K562 (cell line): Measurements from ENCODE around the gene POLE2. TPM values are rescaled to one million over a fixed set of nuclear protein-coding genes. Genes with fewer than 3 reads are reported as not detected.
A peak's percentile ranks its signal among the peaks of the same experiment; 100 is the strongest.

Experiments used
- ATAC-seq: fragments of 200-7000 bp; cut with Tn5 transposase; 3 replicates; pipeline ENCODE4 v1.9.1; 2020; ENCODE audit warnings: moderate library complexity
- BruUV-seq: library from RNA; stranded (reverse); fragments of 400-500 nt; replicated peaks from 2 replicates; lab custom pipeline; 2021; lab: Mats Ljungman, UMichigan
- CTCF ChIA-PET: fragments of 300-600 bp; formaldehyde crosslinking; extraction: SDS; loops from one replicate; lab custom pipeline; 2021; ENCODE audit warnings: low intra/inter-chr PET ratio; lab: Yijun Ruan, JAX
- POLR2A ChIA-PET: fragments of 300-600, 350-650 bp; sonication (Branson Sonifier 250); formaldehyde crosslinking; extraction: SDS; loops from one replicate; lab custom pipeline; 2021; ENCODE audit warnings: antibody characterized with exemption, inconsistent platforms; lab: Yijun Ruan, JAX
- DNase-seq, 4 experiments: peaks; one replicate each; pipeline versions ENCODE4 v3.0.0 to v3.0.0-alpha.2; 2011 to 2018; ENCODE audit warnings: low spot score in 3 of 4, mixed read lengths in 3 of 4; ENCODE audit errors: extremely low read depth in 1 of 4
- FAIRE-seq: peaks from 2 replicates; lab custom pipeline; 2011; peaks lifted over from hg19 to GRCh38; lab: Jason Lieb, UNC
- H2AFZ ChIP-seq: 2 replicates; pipeline ENCODE4 v1.6.0; 2011; ENCODE audit warnings: low read depth, low read length, control low read depth, inconsistent platforms
- H3K27ac ChIP-seq: fragments of 200-600 bp; 3 replicates; pipeline ENCODE4 v1.8.0; 2011; ENCODE audit warnings: low read depth, mild to moderate bottlenecking, control low read depth, inconsistent platforms, low read length, moderate library complexity, mixed read lengths; ENCODE audit errors: extremely low read depth
- H3K27me3 ChIP-seq, 2 experiments: fragments of 300-600 bp in 1 of 2; 2 replicates in 1 of 2; 3 replicates in 1 of 2; pipeline versions ENCODE4 v1.6.0 to v1.8.0; 2011; ENCODE audit warnings: inconsistent platforms in 2 of 2, low read length in 2 of 2, mild to moderate bottlenecking in 1 of 2, mixed read lengths in 1 of 2, moderate library complexity in 1 of 2; ENCODE audit not compliant: control insufficient read depth in 2 of 2, insufficient read depth in 2 of 2
- H3K36me3 ChIP-seq: fragments of 300-600 bp; 3 replicates; pipeline ENCODE4 v1.8.0; 2011; ENCODE audit warnings: mild to moderate bottlenecking, low read length, inconsistent platforms; ENCODE audit not compliant: control insufficient read depth, insufficient read depth
- H3K4me1 ChIP-seq, 2 experiments: fragments of 200-600 bp in 1 of 2; replicated peaks in 1 of 2; 2 replicates in 1 of 2; 3 replicates in 1 of 2; pipeline versions ENCODE4 v1.5.1 to v1.8.0; 2011; ENCODE audit warnings: inconsistent platforms in 2 of 2, low read length in 2 of 2, mild to moderate bottlenecking in 1 of 2, mixed read lengths in 1 of 2, moderate library complexity in 1 of 2; ENCODE audit not compliant: control insufficient read depth in 2 of 2, insufficient read depth in 2 of 2
- H3K4me2 ChIP-seq: 2 replicates; pipeline ENCODE4 v1.6.1; 2011; ENCODE audit warnings: low read length, control low read depth, inconsistent platforms, mixed read lengths; ENCODE audit not compliant: insufficient read depth
- H3K4me3 ChIP-seq: fragments of 200-600 bp; sonication (generic), shearing (Covaris generic); 2 replicates; pipeline ENCODE4 v1.5.1; 2016; ENCODE audit warnings: control low read depth, inconsistent platforms
- H3K79me2 ChIP-seq: fragments of 200-600 bp; 3 replicates; pipeline ENCODE4 v1.8.0; 2011; ENCODE audit warnings: low read length, inconsistent platforms; ENCODE audit not compliant: control insufficient read depth, insufficient read depth
- H3K9ac ChIP-seq, 2 experiments: 2 replicates each; pipeline versions ENCODE4 v1.6.0 to v1.6.1; 2011; ENCODE audit warnings: low read depth in 2 of 2, low read length in 2 of 2, control low read depth in 1 of 2, inconsistent platforms in 1 of 2, mild to moderate bottlenecking in 1 of 2, mixed read lengths in 1 of 2; ENCODE audit not compliant: insufficient read depth in 1 of 2
- H3K9me1 ChIP-seq: one replicate; pipeline ENCODE4 v1.6.0; 2011; ENCODE audit warnings: inconsistent platforms, mild to moderate bottlenecking, low read length, moderate library complexity; ENCODE audit not compliant: control insufficient read depth, insufficient read depth
- H3K9me3 ChIP-seq: replicated peaks from 2 replicates; pipeline ENCODE4 v1.5.1; 2011; ENCODE audit warnings: low read depth, low read length, inconsistent platforms; ENCODE audit not compliant: control insufficient read depth, insufficient read depth
- H4K20me1 ChIP-seq: replicated peaks from 2 replicates; pipeline ENCODE4 v1.6.1; 2011; ENCODE audit warnings: low read length, inconsistent platforms, mixed read lengths; ENCODE audit not compliant: control insufficient read depth, insufficient read depth
- ARID4B ChIP-seq: sonication (generic); formaldehyde crosslinking; IDR thresholded peaks from 2 replicates; pipeline ENCODE4 v1.8.0; 2022; ENCODE audit warnings: mild to moderate bottlenecking, missing genetic modification reagents
- CHD1 ChIP-seq: fragments of 200-600 bp; sonication (generic); IDR thresholded peaks from one replicate; pipeline ENCODE4 v1.6.1; 2012; ENCODE audit warnings: mild to moderate bottlenecking, moderate library complexity, low read length, inconsistent platforms
- RFX7 ChIP-seq: fragments of 250-450 bp; sonication (Bioruptor Pico); IDR thresholded peaks from 2 replicates; pipeline ENCODE4 v1.5.1; 2021; ENCODE audit warnings: mild to moderate bottlenecking
- XRCC4 ChIP-seq: IDR thresholded peaks from one replicate; pipeline ENCODE4 v1.6.1; 2011; ENCODE audit not compliant: insufficient read depth, insufficient read length; ENCODE audit errors: extremely low read depth
- ZNF551 ChIP-seq: fragments of 250-450 bp; sonication (Bioruptor Pico); IDR thresholded peaks from 2 replicates; pipeline ENCODE4 v1.5.0; 2021; ENCODE audit warnings: mild to moderate bottlenecking, moderate library complexity
- ZNF696 ChIP-seq: fragments of 250-450 bp; sonication (Bioruptor Pico); conservative IDR thresholded peaks from 2 replicates; pipeline ENCODE4 v1.4.0; 2020; ENCODE audit warnings: mild to moderate bottlenecking, moderate library complexity
- WGBS: fragments of 100-300 bp; shearing (Covaris generic); methylation state at CpG from one replicate; pipeline ENCODE4 v1.1.6; 2016; ENCODE audit warnings: low coverage, mixed read lengths; ENCODE audit not compliant: insufficient coverage; ENCODE audit errors: missing lambda C conversion rate; 5-methylcytosine and 5-hydroxymethylcytosine counted together
- in situ Hi-C: fragments of 300-500 bp; cut with MboI; formaldehyde crosslinking; loops from 4 replicates; pipeline ENCODE4 v1.15.0; 2018; ENCODE audit warnings: inconsistent platforms, mixed read lengths
- intact Hi-C: fragments of 100-400 bp; cut with micrococcal nuclease; formaldehyde crosslinking; loops from 2 replicates; pipeline ENCODE4 v1.14.2; 2022
- polyA plus RNA-seq, 8 experiments: library from polyadenylated mRNA; depleted of rRNA in 4 of 8; stranded (reverse) in 5 of 8; unstranded in 3 of 8; fragments of >200 nt; fragmentation: Nextera tagmentation in 2 of 8; fragmentation: Illumina TruSeq in 1 of 8; extraction: Ambion mirVana in 2 of 8; extraction: Trizol in 1 of 8; gene quantifications; 2 replicates each; pipeline versions ENCODE4 v1.2.1 to v1.2.3, GENCODE V29; 2011 to 2014; ENCODE audit warnings: inconsistent platforms in 1 of 8, missing spikeins in 1 of 8
- total RNA-seq, 7 experiments: library from RNA; depleted of rRNA in 6 of 7; stranded (reverse); fragments of >200 nt in 6 of 7; fragmentation: Illumina TruSeq in 2 of 7; extraction: Trizol in 2 of 7; gene quantifications; 2 replicates each; pipeline versions ENCODE4 v1.2.1 to v1.2.3, GENCODE V29; 2011 to 2021; ENCODE audit warnings: low replicate concordance in 1 of 7
- TF ChIP-seq, protein P1 (sequence below): sonication (generic); formaldehyde crosslinking; IDR thresholded peaks from 2 replicates; pipeline ENCODE4 v1.8.0; 2023; ENCODE audit warnings: mild to moderate bottlenecking, missing genetic modification reagents
- TF ChIP-seq, protein P2 (sequence below), 2 experiments: IDR thresholded peaks; 2 replicates each; pipeline ENCODE4 v1.6.1; 2012; ENCODE audit warnings: improper control_type of control experiment in 2 of 2, low read depth in 2 of 2, low read length in 2 of 2, borderline replicate concordance in 1 of 2

The POLE2 gene
- total and polyA plus RNA-seq, 9 of the 15 experiments (the other 6 are each of a cell fraction or from before 2014, with no cell fraction given) = 30.7 to 78.4 (median 55.4) TPM

- Histone ChIP-seq H3K36me3 (peaks cover 32% of the 10 kb centered on the region), H3K27ac (peak overlapping the region; percentile 99), H4K20me1 (no peaks in the 10 kb centered on the region), H3K27me3 (no peaks in the 10 kb centered on the region), H3K9me1 (no peaks in the 10 kb centered on the region), H3K4me2 (peak overlapping the region; percentile 92), H3K4me1 (peaks cover 8 to 20% of the 10 kb centered on the region in 2 experiments; a peak in 4 of 5 replicates), H3K79me2 (peaks cover 97% of the 10 kb centered on the region), H2AFZ (peak overlapping the region; percentile 85), H3K4me3 (peak overlapping the region; percentile 91), H3K9ac (peak overlapping the region; percentile 91 to 99), H3K9me3 (no peaks in the 10 kb centered on the region)
- no TSS peak for BruUV-seq
- FAIRE-seq = peak; percentile 62
- DNase-seq = peak; percentile 79 to 94 (median 84)
- WGBS = under 1% methylated on average over 48 of the region's 101 CpGs
- ChIA-PET CTCF (interaction anchor here (0.6 to 0.7 kb wide), 3 partner anchors 54 to 1033 kb away, joined by 3 to 7 read pairs (median 5); no protein-coding TSS in a partner anchor), POLR2A (interaction anchor here (0.5 to 3.4 kb wide), 18 partner anchors 8 to 1204 kb away, joined by 3 to 25 read pairs (median 4); partner anchors contain the start of genes KLHDC2, LRR1, MGAT2 and RPL36AL)
- in situ Hi-C loops = loop anchor here (25.0 kb wide), 1 partner anchor 478 kb away; the partner anchor contains the start of gene VCPKMT
- peak; percentile 83 for ATAC-seq
- intact Hi-C loops = loop anchor here (1.0 to 5.0 kb wide), 6 partner anchors 35 to 218 kb away; partner anchors contain the start of genes KLHDC2, LRR1, NEMF and POLE2
- TF ChIP-seq XRCC4 (no peak), ZNF551 (CRISPR knock-in tag) (no peak), RFX7 (CRISPR knock-in tag) (no peak), ZNF696 (CRISPR knock-in tag) (no peak), ARID4B (peak; percentile 77), CHD1 (peak; percentile 78)
- TF ChIP-seq, protein P1, sequence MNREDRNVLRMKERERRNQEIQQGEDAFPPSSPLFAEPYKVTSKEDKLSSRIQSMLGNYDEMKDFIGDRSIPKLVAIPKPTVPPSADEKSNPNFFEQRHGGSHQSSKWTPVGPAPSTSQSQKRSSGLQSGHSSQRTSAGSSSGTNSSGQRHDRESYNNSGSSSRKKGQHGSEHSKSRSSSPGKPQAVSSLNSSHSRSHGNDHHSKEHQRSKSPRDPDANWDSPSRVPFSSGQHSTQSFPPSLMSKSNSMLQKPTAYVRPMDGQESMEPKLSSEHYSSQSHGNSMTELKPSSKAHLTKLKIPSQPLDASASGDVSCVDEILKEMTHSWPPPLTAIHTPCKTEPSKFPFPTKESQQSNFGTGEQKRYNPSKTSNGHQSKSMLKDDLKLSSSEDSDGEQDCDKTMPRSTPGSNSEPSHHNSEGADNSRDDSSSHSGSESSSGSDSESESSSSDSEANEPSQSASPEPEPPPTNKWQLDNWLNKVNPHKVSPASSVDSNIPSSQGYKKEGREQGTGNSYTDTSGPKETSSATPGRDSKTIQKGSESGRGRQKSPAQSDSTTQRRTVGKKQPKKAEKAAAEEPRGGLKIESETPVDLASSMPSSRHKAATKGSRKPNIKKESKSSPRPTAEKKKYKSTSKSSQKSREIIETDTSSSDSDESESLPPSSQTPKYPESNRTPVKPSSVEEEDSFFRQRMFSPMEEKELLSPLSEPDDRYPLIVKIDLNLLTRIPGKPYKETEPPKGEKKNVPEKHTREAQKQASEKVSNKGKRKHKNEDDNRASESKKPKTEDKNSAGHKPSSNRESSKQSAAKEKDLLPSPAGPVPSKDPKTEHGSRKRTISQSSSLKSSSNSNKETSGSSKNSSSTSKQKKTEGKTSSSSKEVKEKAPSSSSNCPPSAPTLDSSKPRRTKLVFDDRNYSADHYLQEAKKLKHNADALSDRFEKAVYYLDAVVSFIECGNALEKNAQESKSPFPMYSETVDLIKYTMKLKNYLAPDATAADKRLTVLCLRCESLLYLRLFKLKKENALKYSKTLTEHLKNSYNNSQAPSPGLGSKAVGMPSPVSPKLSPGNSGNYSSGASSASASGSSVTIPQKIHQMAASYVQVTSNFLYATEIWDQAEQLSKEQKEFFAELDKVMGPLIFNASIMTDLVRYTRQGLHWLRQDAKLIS (CRISPR knock-in tag) = peak; percentile 86
- TF ChIP-seq, protein P2, sequence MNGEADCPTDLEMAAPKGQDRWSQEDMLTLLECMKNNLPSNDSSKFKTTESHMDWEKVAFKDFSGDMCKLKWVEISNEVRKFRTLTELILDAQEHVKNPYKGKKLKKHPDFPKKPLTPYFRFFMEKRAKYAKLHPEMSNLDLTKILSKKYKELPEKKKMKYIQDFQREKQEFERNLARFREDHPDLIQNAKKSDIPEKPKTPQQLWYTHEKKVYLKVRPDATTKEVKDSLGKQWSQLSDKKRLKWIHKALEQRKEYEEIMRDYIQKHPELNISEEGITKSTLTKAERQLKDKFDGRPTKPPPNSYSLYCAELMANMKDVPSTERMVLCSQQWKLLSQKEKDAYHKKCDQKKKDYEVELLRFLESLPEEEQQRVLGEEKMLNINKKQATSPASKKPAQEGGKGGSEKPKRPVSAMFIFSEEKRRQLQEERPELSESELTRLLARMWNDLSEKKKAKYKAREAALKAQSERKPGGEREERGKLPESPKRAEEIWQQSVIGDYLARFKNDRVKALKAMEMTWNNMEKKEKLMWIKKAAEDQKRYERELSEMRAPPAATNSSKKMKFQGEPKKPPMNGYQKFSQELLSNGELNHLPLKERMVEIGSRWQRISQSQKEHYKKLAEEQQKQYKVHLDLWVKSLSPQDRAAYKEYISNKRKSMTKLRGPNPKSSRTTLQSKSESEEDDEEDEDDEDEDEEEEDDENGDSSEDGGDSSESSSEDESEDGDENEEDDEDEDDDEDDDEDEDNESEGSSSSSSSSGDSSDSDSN (IDR thresholded peaks at IDR 0.05; ENCODE audit: borderline replicate concordance in 1 of 2, low read depth in 2 of 2, low read length in 2 of 2) = peak; percentile 31 to 63; a peak in 1 of 4 replicates
These were observed 54.1 kb downstream of the POLE2 start for GRCh38 chr14:49633640-49634546.
